Measurements from ENCODE around the gene FSHR.

Gene FSHR

DNA sequence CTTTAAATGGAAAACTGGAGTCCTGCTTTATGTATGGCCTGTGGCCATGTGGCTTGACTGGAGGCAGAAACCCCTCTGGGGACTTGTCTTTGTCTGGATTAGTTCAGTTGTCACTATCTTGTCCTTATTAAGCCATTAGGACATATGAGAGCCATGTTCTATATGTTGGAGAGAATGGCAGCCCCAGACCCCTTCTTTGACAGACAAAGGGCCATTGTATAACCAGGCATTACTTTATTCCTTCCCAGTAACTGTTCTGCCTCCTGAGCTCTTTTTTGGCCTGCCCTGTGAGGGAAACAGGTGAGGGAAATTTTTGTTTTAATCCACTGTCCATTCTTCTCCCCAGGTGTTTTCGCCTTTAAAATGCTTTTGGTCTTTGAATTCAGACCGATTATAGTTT lies 43.3 kb downstream of the FSHR start:
- no peak for DNase-seq

DNA sequence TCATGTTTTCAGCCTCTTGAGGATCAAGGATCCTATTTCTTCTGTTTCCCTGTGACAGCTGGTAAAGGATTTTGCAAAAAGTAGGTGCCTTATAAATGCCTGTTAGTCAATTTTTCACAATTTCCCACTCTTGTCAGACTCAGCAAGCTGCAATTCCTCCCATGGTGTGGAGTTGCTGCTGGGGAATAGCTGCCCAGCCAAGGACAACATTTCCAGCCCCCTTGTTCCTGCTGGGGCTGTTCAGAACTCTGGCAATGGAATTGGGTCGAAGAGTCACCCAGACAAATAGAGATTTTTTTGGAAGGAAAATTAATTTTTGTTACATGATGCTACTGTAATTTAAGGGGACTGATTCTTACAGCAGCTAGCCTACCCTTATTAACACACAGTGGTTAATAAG lies 43.7 kb downstream of the FSHR start:
- no peak for DNase-seq

GRCh38 chr2:49108851-49109250 lies 45.5 kb downstream of the FSHR start:
- DNase-seq, result no peak

DNA sequence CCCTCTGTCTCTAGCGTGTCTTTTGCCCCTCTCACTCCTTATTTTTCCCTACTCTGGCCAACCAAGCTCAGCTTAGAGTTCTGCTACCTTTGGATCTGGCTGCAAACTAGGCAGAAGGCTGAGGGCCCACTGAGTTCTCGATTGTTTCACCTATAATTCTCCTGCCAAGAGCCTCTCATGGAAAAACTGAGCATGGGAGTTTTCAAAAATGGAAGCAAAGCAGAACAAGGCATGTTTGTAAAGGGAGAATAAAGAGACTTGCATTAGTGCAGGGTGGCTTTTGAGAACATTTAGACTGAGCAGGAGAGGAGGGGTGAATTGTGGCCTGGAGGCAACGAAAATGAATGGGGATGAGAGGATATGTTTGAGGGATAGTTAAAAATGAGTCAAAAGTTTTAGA lies 45.9 kb downstream of the FSHR start:
- no peak for DNase-seq

DNA sequence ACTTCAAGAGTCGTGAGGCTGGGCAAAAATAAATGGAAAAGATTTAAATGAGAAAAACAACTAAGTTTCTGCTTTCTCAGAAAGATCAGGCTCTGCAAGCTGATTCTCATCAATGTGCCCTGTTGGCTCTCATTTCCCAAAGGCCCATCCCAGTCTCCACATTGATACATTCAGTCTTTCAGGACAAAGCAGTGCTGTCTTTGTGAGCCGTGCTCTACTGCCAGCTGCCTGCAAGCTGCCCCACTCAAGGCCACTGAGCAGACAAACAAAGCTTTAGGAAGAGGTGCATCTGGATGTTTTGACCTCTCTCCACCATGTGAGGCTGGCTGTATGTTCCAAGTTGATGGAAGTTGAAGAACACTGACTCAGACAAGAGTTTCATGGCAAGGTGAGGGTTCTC lies 48.8 kb downstream of the FSHR start:
- no peak for DNase-seq

DNA sequence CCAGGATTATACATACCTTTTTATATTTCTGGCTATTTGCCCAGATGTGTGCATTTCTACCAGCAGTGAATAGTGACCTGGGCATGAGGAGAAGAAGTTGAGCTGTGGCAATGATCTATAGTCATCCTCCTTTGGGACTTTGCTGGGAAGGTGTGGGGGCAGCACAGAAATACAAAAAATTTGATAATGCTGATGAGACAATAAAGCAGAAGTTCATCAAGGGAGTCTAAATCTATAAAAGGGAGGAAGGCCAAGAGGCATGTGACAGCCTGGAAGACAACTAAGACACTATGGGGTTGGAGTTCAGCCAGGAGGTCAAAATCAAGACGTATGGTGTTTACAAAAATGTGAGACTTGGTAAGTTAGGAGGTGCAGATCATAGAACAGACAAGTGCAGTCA lies 52.2 kb downstream of the FSHR start:
- no peak for DNase-seq

- DNase-seq, result no peak
Observed at GRCh38 chr2:49080681-49081080, 73.6 kb downstream of the FSHR start.

GRCh38 chr2:49070716-49071115 lies 83.6 kb downstream of the FSHR start:
- DNase-seq, result no peak

DNA sequence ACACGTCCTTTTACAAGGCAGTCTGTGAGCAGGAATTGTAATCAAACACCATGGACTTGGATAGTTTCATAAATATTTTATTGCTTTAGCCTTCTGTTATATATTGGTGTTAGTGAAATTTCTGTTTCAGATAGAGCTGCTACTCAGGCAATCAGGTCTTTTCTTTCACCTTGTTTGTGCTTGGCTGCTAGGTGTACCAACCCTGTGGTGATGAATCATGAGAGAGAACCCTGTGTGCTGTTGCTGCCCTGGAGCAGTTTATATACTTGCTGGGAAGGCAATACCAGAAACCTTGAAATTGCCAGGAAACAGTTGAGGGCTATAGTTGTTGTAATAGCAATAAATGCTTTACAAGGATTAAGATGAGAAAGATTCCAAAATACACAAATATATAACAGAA lies 84.5 kb downstream of the FSHR start:
- no peak for DNase-seq

DNA sequence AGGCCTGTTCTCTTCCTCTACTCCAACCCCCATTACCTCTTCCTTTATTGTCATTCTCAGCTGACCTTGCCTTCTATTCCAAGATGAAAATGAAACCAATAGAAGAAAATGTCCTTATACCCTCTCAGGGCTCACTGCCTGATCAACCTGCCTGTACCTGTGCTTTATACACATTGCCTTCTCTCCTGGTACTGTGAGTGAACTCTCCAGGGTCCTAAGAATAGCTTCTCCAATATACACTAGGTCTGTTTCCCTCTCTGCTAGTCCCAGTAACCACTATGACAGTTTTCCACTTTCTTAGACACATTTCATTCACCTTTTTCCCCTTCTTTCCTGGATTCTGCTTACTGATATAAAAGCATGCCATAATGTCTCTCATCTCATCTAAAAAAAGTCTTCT lies 85.7 kb downstream of the FSHR start:
- DNase-seq, result no peak

DNA sequence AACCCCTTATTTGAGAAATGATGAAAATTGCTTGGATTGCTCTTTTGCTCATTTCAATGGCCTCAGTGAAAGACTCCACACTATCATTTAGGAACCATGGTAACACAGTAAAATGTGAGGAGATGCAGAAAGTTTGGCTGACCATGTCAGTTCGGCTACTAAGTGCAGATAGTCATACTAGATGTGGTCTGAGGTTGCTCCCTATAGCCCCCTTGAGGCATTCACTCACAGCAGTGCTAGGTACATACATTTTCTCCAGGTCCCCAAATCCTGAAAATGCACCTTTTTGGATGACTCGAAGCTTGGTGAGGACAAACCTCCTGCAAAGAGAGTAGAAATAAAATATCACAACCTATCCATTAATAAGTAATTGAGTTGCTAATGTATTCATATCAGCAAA lies 86.3 kb downstream of the FSHR start:
- DNase-seq, result no peak

DNA sequence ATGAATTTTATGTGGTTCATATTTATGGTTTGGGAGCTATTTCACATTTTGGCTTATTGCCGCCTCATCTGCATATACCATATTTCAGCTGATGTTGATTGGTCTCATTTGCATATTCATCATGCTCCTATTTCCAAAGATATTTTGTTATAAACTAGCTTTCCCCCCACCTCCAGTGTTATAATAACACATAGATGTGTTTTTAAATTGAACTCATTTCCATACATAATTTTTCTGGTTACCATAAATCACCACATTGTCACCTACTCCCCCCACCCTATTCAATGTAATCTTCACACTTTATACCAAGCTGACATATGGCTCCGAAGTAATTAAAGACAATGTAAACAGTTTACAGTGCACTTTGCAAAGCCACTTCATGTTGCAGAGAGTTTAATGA lies 101.2 kb downstream of the FSHR start:
- no peak for DNase-seq

- no peak for DNase-seq
Observed at GRCh38 chr2:49050265-49050664, 104.0 kb downstream of the FSHR start.

- DNase-seq, result no peak
Observed at GRCh38 chr2:49049161-49049560, 105.2 kb downstream of the FSHR start.

- DNase-seq, result no peak
Observed at GRCh38 chr2:49045083-49045482, 109.2 kb downstream of the FSHR start.

DNA sequence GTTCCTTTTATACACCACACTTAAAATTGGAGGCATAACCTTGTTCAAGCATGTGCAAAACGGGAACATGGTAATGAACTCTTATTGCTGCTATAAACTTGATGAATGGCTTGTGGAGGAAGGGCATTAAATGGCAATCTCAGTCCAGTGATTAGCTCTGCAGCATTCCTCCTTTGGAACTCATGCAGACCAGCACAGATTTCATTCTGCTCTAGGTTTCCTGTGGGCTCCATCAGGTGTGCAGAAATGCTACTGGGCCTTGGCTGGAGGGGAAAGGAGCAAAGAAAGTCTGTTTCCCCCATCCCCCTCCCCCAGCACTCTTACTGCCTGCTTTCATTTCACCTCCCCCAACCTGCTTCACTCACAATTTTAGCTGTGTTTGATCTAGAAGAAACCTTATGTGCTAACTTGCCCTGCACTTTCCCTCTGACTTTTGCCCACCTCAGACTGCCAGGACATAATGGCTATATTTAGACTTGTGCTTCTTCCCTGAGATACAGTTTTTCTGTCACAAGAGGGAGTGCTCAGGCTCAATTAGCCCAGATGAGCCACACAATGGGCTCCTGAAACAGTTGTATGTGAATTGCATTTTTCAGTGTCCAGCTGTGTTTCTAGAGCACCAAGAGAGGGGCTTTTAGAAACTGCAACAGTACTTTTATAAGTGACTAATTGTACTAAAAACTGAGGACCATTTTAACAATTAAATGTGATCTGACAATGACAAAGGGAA lies 109.8 kb downstream of the FSHR start:
- no peak for DNase-seq

DNA sequence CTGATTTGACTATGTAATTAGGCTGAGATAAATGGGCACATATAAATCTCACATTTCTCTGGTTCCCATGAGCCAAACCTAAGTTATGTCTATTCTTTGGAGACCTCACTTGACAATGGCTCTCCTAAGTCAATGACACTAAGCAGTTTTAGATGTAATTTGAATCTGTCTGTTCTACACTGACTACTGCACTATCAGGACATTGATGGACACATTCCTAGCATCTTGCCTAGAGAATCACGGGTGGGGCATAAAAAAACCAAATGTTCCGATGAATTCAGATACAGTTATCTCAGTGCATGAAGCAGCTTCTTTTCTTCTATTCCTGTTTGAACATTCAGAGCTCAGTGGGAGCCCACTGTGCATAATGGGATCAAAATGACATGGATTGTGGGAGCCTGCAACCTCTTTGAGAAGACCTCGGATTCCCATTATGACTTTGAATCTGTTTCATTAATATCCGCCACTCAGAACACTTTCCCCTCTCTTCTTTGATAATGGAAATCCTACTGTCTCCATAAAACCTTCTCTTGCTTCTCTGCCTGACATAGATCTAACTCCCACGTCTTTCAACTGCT lies 110.8 kb downstream of the FSHR start:
- DNase-seq, result no peak

DNA sequence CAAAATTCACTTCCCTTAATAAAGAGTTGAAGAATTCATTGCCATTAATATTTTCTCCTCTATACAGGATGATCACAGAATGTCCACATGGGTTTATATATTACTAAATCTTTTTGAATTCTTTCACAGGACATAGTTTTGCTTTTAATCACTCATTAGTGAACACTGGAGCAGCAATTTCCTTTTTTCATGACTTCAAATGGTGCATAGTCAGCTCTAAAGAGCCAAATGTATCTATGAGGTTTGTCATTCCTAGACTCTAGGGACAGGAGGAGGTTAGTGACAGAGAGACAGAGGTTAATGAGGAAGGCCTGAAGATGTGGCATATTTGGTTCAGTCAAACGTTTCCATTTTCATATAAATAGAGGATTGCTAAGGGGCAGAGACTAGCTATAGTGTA lies 111.8 kb downstream of the FSHR start:
- no peak for DNase-seq

DNA sequence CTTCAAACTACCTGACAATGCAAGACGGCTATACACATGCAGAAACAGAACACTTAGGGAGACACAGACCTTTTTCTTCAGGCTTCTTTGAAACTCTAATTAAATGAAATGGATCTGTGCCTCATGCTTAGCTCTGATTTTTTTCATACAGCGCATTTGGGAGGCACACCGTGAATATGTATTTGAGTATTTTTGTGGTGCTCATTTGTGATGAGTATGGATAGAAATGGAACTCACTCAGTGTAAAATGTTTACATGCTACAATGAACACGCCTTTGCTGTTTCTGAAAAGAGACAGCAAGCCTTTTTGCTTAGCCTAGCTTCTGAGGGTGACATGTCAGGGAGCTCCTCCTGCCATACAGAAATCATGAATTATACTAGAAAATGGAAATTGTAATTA lies 113.3 kb downstream of the FSHR start:
- DNase-seq, result no peak

GRCh38 chr2:49037197-49037596 lies 117.1 kb downstream of the FSHR start:
- DNase-seq, result no peak

GRCh38 chr2:49035481-49035880 lies 118.8 kb downstream of the FSHR start:
- no peak for DNase-seq

DNA sequence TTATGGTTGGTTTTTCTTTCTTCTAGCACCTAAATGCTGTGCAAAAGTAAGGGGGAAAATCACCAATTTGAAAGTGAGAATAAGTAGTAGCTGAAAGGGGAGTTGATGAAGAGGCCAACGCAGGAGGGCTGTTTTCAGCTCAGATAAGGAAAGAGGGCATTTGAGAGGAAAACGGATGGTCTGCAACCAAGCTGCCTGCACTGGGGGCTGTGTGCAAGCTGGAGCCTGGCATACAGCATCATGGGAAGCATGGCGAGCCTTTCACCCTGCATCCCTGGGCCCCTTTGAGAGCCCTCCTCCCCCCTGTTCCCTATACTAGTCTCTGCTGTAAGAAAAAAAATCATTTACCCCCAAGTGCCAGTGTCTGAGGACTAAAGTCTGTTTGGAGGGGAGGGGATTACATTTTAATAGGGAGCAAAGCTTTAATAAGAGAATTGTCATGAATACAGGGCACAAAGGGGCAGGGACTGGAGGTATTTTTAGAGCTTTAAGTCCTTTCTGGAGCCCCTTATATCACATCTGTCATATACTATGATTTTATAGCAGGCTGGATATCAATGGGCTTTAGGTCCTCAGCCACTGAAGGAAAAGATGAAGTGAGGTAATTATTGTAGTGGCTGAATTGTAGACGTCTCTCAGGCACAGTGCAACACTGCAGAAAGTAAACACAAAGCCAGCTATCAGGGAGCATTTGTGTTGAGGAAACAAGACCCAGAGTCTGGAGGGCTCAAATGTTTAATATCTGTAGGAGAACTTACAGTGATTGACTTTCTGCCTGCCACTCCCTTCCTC lies 120.7 kb downstream of the FSHR start:
- no peak for DNase-seq

- no peak for DNase-seq
Observed at GRCh38 chr2:49032936-49033335, 121.4 kb downstream of the FSHR start.

DNA sequence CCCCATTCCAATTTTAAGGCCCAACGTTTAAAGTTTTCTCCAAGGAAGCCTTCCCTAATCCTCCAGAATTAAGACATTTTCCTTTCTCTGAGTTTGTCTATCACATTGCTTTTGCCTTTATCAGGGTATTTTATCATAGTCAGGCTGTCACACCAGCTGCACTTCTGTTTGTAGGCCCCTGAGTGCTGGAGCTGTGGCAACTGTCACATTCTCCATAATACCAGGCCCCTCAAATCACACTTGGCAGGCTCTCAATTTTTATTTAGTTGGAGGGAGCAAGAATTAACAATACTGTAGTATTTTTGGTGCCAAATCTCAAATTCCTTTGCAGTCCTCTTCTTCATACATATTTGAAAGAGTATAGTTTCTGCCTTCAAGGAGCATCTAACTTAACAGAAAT lies 122.2 kb downstream of the FSHR start:
- DNase-seq, result no peak
